Lung (tissue), 12 donors: ENCODE results near the gene MAPK14. TPM values are rescaled to one million over a fixed set of nuclear protein-coding genes. Genes with fewer than 3 reads are reported as not detected.

Experiments used
- ATAC-seq: fragments of 200-7000 bp; cut with Tn5 transposase; one replicate; pipeline ENCODE4 v1.9.1; 2020; ENCODE audit warnings: moderate number of reproducible peaks; ENCODE audit not compliant: insufficient read depth, low FRiP score
- DNase-seq, 3 donors: peaks; one replicate each; pipeline ENCODE4 v3.0.0-alpha.2; 2013 to 2017
- H3K27ac ChIP-seq, 2 donors: one replicate each; pipeline ENCODE4 v1.5.1; 2013; ENCODE audit warnings: mild to moderate bottlenecking in 2 of 2, moderate library complexity in 2 of 2, control low read depth in 1 of 2, inconsistent platforms in 1 of 2, low read depth in 1 of 2, low read length in 1 of 2
- H3K27me3 ChIP-seq, 3 donors: one replicate each; pipeline ENCODE4 v1.5.1; 2013; ENCODE audit warnings: low read length in 2 of 3; ENCODE audit not compliant: control insufficient read depth in 3 of 3, insufficient read depth in 3 of 3
- H3K36me3 ChIP-seq, 4 donors: one replicate each; pipeline ENCODE4 v1.5.1; 2013; ENCODE audit warnings: low read length in 4 of 4, mild to moderate bottlenecking in 1 of 4, moderate library complexity in 1 of 4; ENCODE audit not compliant: control insufficient read depth in 4 of 4, insufficient read depth in 4 of 4
- H3K4me1 ChIP-seq, 5 donors: one replicate each; pipeline ENCODE4 v1.5.1; 2013; ENCODE audit warnings: low read length in 5 of 5, mild to moderate bottlenecking in 2 of 5, moderate library complexity in 1 of 5; ENCODE audit not compliant: control insufficient read depth in 5 of 5, insufficient read depth in 5 of 5
- H3K4me3 ChIP-seq: one replicate; pipeline ENCODE4 v1.5.1; 2013; ENCODE audit warnings: mild to moderate bottlenecking, control low read depth, moderate library complexity
- H3K9ac ChIP-seq, 2 donors: one replicate each; pipeline ENCODE4 v1.5.1; 2013; ENCODE audit warnings: low read length in 2 of 2, control low read depth in 1 of 2; ENCODE audit not compliant: insufficient read depth in 1 of 2
- H3K9me3 ChIP-seq, 4 donors: one replicate each; pipeline ENCODE4 v1.5.1; 2013; ENCODE audit warnings: low read length in 3 of 4, mild to moderate bottlenecking in 1 of 4, moderate library complexity in 1 of 4; ENCODE audit not compliant: control insufficient read depth in 4 of 4, insufficient read depth in 3 of 4
- WGBS, 2 donors: extraction: QIAGEN DNeasy Blood & Tissue Kit; methylation state at CpG; one replicate each; pipeline ENCODE4 v1.1.7; 2013; 5-methylcytosine and 5-hydroxymethylcytosine counted together
- polyA plus RNA-seq, 2 donors: library from polyadenylated mRNA; stranded (reverse); fragments of 200-250 nt; gene quantifications; one replicate each; pipeline ENCODE4 v1.2.1, GENCODE V29; 2013
- total RNA-seq, 2 donors: library from RNA; depleted of rRNA in 1 of 2; stranded (reverse); fragments of >200 nt in 1 of 2; gene quantifications; one replicate each; pipeline ENCODE4 v1.2.1, GENCODE V29; 2014 to 2021
- TF ChIP-seq, protein P1 (sequence below): IDR thresholded peaks from 2 replicates; pipeline ENCODE4 v1.5.1; 2012; ENCODE audit warnings: mild to moderate bottlenecking; ENCODE audit errors: control extremely low read depth, extremely low read depth
- donor health status: control.
- donor health status: control.
- donor health status: Bipolar disorder and iron deficiency.
- donor health status: healthy.
- donor health status: DM: yes; HTN: yes; CAD: no.

The MAPK14 gene
- total and polyA plus RNA-seq, 4 donors: 12.8 to 93.3 (median 59.5) TPM

DNA sequence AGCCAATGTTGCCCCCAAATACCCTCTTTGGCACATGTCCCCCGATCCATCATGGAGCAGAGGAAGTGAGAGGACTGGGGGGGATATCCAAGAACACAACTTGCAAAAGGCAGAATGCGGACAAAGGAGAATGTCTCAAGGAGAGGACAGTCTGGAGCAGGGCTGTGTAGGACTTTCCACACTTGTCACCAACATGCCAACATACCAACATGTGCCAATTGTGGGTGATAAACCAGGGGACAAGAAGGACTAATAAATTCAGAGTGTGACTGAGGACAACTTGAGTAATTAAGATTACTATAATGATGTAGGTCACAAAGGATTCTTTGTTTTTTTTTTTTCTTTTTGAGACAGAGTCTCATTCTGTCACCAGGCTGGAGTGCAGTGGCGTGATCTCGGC lies 11.9 kb upstream of the MAPK14 start:
- Histone ChIP-seq H3K9me3 (no peaks in the 10 kb centered on the region), H3K4me1 (no peaks in the 10 kb centered on the region), H3K4me3 (no peak overlapping the region), H3K9ac (no peak overlapping the region), H3K36me3 (no peaks in the 10 kb centered on the region), H3K27me3 (no peaks in the 10 kb centered on the region), H3K27ac (no peak overlapping the region)
- no peak for DNase-seq
- TF ChIP-seq, protein P1, sequence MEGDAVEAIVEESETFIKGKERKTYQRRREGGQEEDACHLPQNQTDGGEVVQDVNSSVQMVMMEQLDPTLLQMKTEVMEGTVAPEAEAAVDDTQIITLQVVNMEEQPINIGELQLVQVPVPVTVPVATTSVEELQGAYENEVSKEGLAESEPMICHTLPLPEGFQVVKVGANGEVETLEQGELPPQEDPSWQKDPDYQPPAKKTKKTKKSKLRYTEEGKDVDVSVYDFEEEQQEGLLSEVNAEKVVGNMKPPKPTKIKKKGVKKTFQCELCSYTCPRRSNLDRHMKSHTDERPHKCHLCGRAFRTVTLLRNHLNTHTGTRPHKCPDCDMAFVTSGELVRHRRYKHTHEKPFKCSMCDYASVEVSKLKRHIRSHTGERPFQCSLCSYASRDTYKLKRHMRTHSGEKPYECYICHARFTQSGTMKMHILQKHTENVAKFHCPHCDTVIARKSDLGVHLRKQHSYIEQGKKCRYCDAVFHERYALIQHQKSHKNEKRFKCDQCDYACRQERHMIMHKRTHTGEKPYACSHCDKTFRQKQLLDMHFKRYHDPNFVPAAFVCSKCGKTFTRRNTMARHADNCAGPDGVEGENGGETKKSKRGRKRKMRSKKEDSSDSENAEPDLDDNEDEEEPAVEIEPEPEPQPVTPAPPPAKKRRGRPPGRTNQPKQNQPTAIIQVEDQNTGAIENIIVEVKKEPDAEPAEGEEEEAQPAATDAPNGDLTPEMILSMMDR: no peak
- ATAC-seq: no peak
- 85 to 94% methylated on average over 4 of the region's 4 CpGs for WGBS, 2 donors

DNA sequence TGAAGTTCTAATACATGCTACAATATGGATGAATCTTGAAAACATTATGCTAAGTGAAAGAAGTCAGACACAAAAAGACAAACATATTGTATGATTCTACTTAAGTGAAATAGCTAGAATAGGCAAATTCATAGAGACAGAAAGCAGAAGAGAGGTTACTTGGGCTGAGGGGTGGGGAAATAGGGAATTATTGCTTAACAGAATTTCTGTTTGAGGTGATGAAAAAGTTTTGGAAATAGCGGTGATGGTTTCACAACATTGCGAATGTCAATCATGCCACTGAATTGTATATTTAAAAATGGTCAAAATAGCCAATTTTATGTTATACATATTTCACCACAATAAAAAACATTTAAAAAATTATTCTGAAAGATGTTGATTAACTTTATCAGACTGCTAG lies 9.3 kb upstream of the MAPK14 start:
- ATAC-seq (no peak), DNase-seq (no peak)
- no peaks in the 10 kb centered on the region for H3K4me1 ChIP-seq
- H3K4me3 ChIP-seq: no peak overlapping the region
- H3K36me3 ChIP-seq: no peaks in the 10 kb centered on the region
- H3K9ac ChIP-seq: no peak overlapping the region
- H3K9me3 ChIP-seq: no peaks in the 10 kb centered on the region
- TF ChIP-seq, protein P1: no peak
- WGBS, 2 donors: 26 to 70% methylated on average over 2 of the region's 2 CpGs
- H3K27ac ChIP-seq: no peak overlapping the region
- H3K27me3 ChIP-seq: no peaks in the 10 kb centered on the region

DNA sequence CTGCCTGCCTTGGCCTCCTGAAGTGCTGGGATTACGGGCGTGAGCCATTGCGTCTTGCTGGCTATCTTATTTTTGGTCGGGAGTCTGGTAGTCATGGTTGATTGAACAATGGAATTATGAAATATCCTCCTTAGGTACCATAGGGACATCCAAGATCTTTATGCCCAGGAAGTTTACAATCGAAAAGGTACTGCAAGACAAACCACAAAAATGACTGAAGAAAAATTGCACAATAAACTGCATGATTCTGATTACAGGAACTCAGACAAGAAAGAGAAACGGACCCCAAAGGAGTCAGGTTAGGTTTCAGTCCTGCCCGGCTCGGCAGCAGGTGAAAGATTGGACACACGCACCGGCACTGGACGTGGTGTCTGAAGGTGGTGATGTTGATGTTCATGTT lies 8.4 kb upstream of the MAPK14 start:
- WGBS, 2 donors: 47 to 73% methylated on average over 11 of the region's 11 CpGs
- H3K27me3 ChIP-seq: peaks cover 0 to 4% (median 0%) of the 10 kb centered on the region in 3 donors
- H3K4me1 ChIP-seq: peaks cover 0 to 3% (median 0%) of the 10 kb centered on the region in 5 donors
- TF ChIP-seq, protein P1: no peak
- no peak overlapping the region for H3K4me3 ChIP-seq
- H3K36me3 ChIP-seq: no peaks in the 10 kb centered on the region
- no peak for ATAC-seq
- H3K9me3 ChIP-seq: no peaks in the 10 kb centered on the region
- DNase-seq: no peak
- no peak overlapping the region for H3K9ac ChIP-seq
- no peak overlapping the region for H3K27ac ChIP-seq

DNA sequence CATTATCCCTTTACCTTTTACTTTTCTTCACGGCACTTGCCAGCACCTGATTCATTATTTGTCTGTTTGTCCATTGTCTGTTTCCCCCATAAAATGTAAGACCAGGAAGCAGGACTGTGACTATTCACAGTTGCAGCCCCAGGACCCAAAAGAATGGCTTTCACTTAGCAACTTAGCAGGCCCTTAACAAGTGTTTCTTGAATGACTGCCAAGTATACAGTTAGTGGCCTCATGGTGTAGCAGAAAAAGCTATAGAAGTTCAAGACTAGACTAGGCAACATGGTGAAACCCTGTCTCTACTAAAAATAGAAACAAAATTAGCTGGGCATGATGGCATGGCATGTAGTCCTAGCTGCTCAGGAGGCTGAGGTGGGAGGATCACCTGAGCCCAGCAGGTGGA lies 7.5 kb upstream of the MAPK14 start:
- H3K4me1 ChIP-seq: peaks cover 0 to 7% (median 0%) of the 10 kb centered on the region in 5 donors
- peaks cover 0 to 5% (median 0%) of the 10 kb centered on the region in 3 donors for H3K27me3 ChIP-seq
- WGBS, 2 donors: 28 to 36% methylated on average over 1 of the region's 1 CpG
- H3K36me3 ChIP-seq: no peaks in the 10 kb centered on the region
- H3K9me3 ChIP-seq: no peaks in the 10 kb centered on the region
- no peak overlapping the region for H3K4me3 ChIP-seq
- DNase-seq (peak in 2 of 3 donors; percentile 10 to 50), ATAC-seq (no peak)
- H3K9ac ChIP-seq: no peak overlapping the region
- H3K27ac ChIP-seq: no peak overlapping the region
- TF ChIP-seq, protein P1: no peak
